ENCODE results near the gene MPZ. TPM values are rescaled to one million over a fixed set of nuclear protein-coding genes. Genes with fewer than 3 reads are reported as not detected.
A peak's percentile ranks its signal among the peaks of the same experiment; 100 is the strongest.

The MPZ gene
- total and polyA plus RNA-seq, 3 donors from 2014 or later = 2.3 to 4.7 (median 4.2) TPM

- no peak overlapping the region for H3K4me3 ChIP-seq
- intact Hi-C loops (cut with DNase I; ENCODE audit: low total_unique reads) = no loop called here
- no peaks in the 10 kb centered on the region for H3K9me3 ChIP-seq
- no peaks in the 10 kb centered on the region for H3K27me3 ChIP-seq
- no peak overlapping the region for H3K27ac ChIP-seq
- 44 to 57% methylated on average over 3 of the region's 3 CpGs for WGBS, 2 donors
- no peak for DNase-seq
- no peaks in the 10 kb centered on the region for H3K36me3 ChIP-seq (ENCODE audit: low read depth, missing control alignments)
- TF ChIP-seq POLR2A (IDR thresholded peaks at IDR 0.05) (no peak), CTCF (IDR thresholded peaks at IDR 0.05) (no peak)
- H3K4me1 ChIP-seq = no peaks in the 10 kb centered on the region
These were observed 34.9 kb downstream of the MPZ start for GRCh38 chr1:161274874-161275273.

- no peak for DNase-seq
- WGBS, 2 donors = 84 to 85% methylated on average over 3 of the region's 3 CpGs
- intact Hi-C loops (cut with DNase I; ENCODE audit: low total_unique reads) = no loop called here
- H3K4me1 ChIP-seq = no peaks in the 10 kb centered on the region
- H3K9me3 ChIP-seq = no peaks in the 10 kb centered on the region
- H3K4me3 ChIP-seq = no peak overlapping the region
- no peaks in the 10 kb centered on the region for H3K27me3 ChIP-seq
- no peaks in the 10 kb centered on the region for H3K36me3 ChIP-seq (ENCODE audit: low read depth, missing control alignments)
- no peak overlapping the region for H3K27ac ChIP-seq
- TF ChIP-seq POLR2A (IDR thresholded peaks at IDR 0.05) = no peak
- TF ChIP-seq CTCF (IDR thresholded peaks at IDR 0.05) = no peak
These were observed 36.4 kb downstream of the MPZ start for GRCh38 chr1:161273402-161273801.

GRCh38 chr1:161267321-161267720 is 42.4 kb downstream of the MPZ start:
- Histone ChIP-seq H3K27me3 (no peaks in the 10 kb centered on the region), H3K36me3 (ENCODE audit: low read depth, missing control alignments) (no peaks in the 10 kb centered on the region), H3K4me3 (no peak overlapping the region), H3K9me3 (no peaks in the 10 kb centered on the region), H3K27ac (peak overlapping the region in 1 of 2 donors; percentile 54), H3K4me1 (peaks cover 17% of the 10 kb centered on the region)
- intact Hi-C loops (cut with DNase I; ENCODE audit: low total_unique reads) = no loop called here
- 37 to 50% methylated on average over 3 of the region's 3 CpGs for WGBS, 2 donors
- TF ChIP-seq POLR2A (IDR thresholded peaks at IDR 0.05) (no peak), CTCF (IDR thresholded peaks at IDR 0.05) (no peak)
- no peak for DNase-seq

- WGBS, 2 donors = 37 to 50% methylated on average over 2 of the region's 2 CpGs
These were observed 42.9 kb downstream of the MPZ start for GRCh38 chr1:161266836-161267235.

More at GRCh38 chr1:161266836-161267235, 42.9 kb downstream of the MPZ start:
- H3K27me3 ChIP-seq = no peaks in the 10 kb centered on the region
- intact Hi-C loops (cut with DNase I; ENCODE audit: low total_unique reads) = no loop called here
- TF ChIP-seq CTCF (IDR thresholded peaks at IDR 0.05) (no peak), POLR2A (IDR thresholded peaks at IDR 0.05) (no peak)
- peak overlapping the region in 1 of 2 donors; percentile 54 for H3K27ac ChIP-seq
- H3K4me1 ChIP-seq = peaks cover 17% of the 10 kb centered on the region
- DNase-seq = no peak
- H3K36me3 ChIP-seq (ENCODE audit: low read depth, missing control alignments) = no peaks in the 10 kb centered on the region
- H3K9me3 ChIP-seq = no peaks in the 10 kb centered on the region
- H3K4me3 ChIP-seq = no peak overlapping the region
